ENCODE results near the gene PAPSS2.
"Not testable (repeated sequence)": the region's sequence is repeated elsewhere in the genome, so short reads cannot be mapped to it uniquely, and the experiment has no call there.

PAPSS2 gene

DNA sequence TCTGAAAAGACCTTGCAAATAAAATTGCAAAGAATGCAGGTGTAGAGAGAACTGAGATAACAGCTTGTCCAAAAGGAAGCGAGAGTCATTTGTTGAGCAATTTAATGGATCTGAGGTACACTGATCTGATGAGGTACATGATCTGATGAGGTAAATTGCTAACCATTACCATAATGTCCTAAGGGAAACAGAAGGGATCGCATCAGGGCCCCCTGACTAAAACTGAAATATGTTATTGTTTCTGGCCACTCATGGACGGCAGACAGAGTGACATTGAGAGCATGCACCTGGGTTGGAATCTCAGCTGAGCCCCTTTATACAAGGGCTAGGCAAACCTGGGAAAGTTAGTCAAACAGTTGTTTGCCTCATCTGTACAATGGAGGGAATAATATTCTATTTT, 15.8 kb upstream of the PAPSS2 start:
- DNase-seq: no peak

DNA sequence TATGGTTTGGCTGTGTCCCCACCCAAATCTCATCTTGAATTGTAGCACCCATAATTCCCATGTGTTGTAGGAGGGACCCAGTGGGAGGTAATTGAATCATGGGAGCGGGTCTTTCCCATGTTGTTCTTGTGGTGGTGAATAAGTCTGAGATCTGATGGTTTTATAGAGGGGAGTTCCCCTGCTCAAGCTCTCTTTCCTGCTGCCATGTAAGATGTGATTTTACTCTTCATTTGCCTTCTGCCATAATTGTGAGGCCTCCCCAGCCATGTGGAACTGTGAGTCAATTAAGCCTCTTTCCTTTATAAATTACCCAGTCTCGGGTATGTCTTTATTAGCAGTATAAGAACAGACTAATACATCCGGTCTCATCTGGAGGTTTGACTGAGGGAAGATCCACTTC, 15.2 kb upstream of the PAPSS2 start:
- DNase-seq: not testable (repeated sequence)

DNA sequence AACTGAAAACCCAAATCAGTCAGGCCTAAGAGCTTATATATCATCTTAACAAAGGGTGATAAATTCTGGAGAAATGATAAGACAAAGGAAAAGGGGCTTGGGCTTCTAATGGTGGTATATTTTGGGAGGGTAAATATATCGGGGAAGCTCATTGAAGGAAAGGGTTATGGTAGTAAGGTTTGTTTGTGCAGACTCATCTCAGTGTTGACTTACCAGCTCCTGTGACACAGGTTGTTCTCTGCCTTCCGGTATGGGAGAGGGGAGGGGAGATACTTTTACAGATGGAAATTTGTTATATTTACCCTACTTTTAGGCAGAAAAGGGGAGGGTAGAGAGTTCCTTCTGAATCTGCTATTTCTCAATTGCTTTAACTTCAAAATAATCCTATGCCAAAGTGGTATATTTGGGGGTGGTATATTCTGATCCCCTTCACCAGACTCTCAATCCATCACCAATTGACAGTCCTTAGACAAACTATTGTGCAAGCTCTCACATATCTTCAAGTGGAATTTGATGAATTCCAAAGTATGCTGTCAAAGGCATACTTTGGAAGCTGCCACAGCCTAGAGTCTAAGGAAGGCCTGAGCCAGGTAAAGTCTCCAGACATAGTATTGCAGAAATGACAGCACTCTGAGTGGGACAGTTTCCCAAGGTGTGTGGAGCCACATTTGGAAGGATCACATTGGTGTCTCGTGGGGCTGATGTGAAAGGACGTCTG, 13.3 kb upstream of the PAPSS2 start:
- DNase-seq: no peak

DNA sequence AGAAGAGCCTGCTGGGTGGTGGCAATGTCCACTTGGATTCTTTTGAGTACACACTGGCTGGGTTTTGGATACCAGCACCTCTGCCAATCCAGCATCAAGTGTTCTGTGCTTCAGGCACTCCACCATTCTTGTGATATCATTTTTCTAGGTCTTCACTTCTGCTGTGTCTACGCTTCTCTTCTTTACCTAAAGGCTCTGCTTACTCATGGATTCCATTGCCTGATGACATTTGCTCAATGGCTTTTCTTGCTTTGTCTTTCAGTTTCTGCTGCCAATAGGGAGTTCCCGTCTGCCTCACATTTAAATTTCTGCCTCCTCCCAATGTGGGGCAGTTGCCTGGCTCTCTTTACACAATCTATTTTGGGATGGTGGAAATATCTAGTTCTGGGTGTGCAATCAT, 12.7 kb upstream of the PAPSS2 start:
- no peak for DNase-seq

DNA sequence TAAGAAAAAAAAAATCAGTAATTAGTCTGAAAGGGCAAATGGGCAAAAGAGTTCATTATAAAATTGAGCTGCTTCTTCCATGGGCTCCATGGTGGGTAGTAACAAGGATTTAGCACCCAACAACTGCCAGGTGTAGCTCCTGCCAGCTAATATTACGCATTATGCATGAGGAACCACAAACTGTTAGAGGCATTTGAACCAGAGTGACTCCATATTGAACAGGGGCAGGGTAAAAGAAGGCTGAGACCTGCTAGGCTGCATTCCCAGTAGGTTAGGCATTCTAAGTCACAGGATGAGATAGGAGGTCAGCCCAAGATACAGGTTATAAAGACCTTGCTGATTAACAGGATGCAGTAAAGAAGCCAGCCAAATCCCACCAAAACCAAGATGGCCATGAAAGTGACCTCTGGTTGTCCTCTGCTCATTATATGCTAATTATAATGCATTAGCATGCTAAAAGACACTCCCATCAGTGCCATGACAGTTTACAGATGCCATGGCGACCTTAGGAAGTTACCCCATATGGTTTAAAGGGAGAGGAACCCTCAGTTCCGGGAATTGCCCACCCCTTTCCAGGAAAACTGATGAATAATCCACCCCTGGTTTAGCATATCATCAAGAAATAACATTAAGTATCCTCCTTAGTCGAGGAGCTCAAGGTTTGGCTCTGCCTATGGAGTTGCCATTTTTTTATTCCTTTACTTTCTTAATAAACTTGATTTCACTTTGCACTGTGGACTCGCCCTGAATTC, 8.7 kb upstream of the PAPSS2 start:
- DNase-seq: no peak

DNA sequence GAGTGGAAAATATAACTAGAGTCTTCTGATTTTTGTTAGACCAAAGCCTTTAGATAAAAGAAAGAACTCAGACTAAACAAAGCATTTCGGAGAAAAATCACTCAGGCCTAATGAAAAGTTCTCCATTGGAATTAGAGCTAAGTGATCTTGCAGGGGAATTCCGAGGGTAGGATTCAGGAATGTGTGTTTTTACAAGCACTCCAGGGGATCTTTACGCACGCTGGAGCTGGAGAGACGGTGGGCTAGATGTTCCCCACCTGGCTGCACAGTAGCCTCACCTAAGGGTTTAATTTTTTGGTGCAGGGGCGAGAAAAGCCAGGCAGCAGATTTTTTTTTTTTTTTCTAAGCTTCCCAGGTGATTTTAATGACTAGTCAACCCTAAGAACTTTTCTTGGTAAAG, 7.9 kb upstream of the PAPSS2 start:
- DNase-seq: no peak

DNA sequence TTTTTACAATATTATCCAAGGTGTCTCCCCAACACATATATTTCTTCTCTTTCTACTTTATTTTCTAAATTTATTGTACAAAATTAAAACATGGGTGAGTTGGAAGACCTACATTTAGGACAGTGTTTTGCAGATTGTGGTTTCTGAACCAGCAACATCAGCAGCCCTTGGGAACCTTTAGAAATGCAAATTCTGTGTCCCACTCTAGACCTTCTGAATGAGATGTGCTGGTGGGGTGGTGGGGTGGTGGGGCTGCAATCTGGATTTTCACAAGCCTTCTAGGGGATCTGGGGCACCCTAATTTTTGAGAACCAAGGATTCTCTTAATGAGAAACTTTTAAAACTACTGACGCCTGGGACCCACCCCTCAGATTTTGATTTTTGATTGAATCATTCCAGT, 7.4 kb upstream of the PAPSS2 start:
- DNase-seq: no peak

DNA sequence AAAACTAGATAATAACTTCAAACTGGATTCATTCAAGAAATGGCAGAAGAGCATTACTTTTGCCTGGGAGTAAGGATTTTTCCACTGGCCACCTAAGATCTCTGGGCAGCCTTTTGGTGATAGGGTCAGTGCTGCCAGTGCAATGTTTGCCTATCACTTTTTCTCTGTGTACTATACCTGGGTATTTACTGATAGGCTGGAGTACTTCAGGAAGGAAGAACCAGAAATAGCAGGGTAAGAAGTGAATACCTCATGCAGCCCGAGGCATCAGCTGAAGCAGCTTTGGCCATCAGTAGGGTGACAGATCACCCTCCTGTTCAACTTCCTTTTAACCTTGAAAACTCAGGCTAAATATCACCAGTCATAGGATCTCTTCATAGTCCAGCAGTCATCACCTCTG, 5.5 kb upstream of the PAPSS2 start:
- no peak for DNase-seq

DNA sequence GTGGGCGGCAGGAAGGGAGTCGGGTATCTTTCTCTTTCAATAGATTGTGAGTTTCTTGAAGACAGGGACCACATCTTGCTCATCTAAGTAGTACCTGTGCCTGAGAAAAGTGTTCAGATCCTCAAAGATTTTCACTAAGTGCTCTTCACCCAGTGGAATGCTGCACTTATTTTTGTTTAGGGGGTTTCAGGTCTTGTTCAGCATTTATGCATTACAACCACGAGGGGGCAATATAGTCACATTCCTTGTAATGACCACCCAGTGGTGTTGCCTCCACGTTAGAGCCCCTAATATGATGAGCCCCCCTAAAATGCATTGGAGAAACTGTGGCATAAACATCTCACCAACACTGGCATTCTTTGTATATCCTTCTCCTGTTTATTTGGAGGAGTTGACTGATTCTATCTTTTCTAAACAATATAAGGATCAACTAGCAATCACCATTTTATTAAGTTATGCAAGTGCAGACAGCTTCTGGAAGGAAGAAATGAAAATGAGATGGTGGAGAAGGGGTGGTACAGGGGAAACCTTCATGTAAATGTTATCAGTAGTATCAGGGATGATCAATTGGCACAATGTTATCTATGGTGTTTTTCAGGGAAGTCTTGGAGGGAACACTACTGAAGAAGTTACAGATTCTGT, 3.1 kb upstream of the PAPSS2 start:
- no peak for DNase-seq

DNA sequence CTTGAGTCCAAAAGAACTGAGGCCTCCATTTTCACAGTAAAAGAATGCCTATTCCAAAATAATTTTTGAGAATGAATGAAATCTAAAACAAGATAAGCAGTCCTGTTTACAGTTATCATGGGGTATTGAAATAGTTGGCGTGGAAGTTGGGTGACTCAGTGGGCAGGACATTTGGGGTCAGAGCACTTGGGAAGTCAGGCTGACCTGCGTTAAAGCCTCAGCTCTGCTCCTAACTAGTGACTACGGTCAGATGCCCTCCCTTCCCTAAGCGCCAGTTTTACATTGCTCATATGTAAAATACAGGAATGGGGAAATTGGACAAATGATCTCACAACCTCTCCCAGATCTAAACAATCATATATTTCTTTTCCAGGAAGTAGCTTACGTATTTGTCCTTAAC, 2.3 kb upstream of the PAPSS2 start:
- no peak for DNase-seq

DNA sequence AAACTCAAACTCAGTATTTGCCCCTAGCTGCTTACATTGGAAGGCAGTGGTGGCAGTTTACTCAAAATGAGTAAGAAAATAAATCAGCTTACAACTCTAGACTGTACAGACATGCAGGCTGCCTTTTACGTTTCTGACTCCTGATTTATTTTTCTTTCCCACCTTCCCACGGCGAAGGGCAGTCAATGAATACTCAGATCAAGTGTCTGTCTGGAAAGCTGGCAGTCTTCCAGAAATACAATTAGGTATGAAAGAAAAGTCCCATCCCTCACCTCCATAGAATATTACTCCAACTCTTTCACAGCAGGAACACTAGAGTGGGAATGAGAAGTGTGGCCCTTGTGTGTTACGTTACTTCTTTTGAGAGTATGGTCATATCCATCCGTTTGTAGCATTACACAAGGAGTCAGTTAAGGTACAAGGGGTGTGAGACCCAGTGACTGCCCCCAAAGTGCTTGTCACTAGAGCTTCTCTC, 1.3 kb upstream of the PAPSS2 start:
- no peak for DNase-seq

DNA sequence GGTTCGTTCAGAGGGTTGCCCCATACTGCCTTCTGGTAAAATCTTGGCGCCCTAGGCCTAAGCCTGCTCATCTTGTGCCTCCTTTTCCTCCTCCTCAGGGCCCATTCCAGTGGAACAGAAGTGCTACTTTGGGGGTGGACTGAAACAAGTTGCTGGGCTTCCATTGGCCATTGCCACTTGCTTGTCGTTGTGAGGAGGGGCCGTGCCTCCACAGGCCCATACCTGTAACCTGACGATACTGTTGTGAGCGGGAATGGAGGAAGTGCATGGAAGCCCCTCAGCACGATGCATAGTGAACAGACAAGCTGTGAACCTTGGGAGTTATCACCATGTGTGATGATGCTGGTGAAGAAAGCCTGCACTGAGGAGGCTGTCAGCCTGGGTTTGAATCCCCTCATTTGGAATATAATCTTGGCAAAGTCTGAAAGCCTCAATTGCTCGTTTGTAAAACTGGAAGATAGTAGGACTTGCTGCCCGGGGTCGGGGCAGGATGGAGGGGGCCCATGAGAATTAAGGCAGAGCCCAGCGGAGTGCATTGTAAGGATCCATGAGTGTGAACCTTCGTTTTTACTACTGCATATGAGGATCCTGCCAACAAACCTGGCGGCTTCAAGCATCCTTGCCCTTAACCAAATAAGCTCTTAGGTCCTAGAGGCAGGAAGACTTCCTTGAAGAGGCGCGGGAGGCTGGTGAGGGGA, 671 bp upstream of the PAPSS2 start:
- DNase-seq: no peak

DNA sequence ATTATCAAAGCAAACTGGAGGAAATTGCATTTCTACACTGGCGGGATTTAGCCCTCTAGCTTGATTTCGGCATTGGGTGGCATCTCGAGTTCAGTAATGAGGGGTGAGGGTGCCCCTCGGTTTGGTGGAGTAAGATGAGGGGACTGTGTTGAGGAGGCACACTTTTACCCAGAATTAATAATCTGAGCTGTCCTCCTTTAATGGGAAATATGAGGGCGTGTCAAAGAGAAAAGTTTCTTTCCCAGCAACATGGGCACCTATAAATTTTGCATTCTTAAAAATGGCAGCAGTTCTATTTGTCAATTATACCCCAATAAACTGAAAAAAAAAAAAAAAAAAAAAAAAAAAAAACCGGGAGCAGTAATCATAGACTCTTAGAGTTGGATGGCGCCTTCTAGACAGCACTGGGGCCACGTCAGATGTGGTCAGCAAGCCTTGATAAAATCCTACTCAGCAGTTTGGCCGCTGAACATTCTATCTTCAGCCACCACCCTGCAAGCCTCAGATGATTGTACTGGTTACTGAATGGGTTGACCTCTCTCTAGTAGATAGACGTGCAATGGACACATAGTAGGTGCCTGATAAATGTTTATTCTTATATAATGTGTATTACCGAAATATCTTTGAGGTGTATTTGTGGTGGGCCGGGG, 931 bp downstream of the PAPSS2 start:
- DNase-seq: no peak

DNA sequence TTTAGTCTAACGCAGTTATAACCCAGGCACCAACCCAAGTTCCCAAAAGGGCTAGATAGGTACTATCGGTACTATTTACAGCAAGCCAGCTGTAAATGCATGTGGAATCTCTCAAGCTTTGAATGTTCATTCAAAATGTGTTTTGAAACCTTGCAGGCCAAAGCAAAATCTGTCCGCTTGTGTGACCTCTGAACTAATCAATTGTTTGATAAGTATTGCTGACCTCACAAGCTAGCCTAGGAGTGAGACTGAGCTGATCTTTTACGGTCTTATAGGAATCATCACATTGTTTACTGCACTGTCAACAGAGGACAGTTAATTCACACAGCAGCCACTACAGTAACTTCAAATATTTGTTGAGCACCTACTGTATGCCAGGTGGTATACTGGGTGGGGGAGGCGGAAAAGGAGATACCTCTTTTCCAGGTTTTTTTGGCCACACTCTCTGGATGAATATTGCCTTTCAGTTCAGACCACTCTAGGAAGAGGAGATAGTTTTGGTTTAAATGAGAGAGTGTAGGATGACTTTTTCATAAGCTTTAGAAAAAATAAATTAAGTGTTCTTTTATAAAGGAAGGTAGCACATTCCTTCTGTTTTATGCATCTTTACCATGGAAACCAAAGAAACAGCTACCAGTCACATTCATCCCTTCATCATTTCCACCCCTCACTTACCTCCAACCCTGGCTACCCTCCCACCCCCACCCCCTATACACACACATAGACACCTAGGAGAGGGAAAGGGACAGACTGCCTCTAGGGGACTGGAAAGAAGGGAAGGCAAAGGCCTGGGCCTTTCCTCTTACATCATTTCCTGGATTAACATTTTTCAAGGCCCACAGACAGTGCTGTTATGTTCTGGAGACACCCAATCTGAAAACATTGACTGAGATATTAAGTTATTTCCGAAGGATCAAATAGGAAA, 2.4 kb downstream of the PAPSS2 start:
- no peak for DNase-seq

DNA sequence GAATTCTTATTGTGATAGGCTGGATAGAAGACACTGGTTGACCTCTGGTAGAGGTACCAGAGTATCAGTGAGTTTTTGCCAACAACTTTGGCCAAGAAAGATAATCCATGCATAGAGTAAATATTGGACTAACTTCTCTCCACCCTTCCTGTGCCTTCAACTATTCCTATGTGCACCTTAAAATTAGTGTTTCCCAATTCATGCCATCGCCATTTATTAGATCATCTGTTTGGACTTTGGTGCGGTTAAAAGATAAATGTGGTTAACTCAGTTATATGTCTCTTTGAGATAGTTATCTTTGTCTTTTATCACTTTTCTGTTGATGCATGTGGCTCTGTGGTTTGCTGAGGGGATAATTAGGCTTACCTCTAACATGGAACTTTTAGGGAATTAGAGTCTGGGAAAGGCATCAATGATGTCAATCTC, 4.6 kb downstream of the PAPSS2 start:
- DNase-seq: no peak

DNA sequence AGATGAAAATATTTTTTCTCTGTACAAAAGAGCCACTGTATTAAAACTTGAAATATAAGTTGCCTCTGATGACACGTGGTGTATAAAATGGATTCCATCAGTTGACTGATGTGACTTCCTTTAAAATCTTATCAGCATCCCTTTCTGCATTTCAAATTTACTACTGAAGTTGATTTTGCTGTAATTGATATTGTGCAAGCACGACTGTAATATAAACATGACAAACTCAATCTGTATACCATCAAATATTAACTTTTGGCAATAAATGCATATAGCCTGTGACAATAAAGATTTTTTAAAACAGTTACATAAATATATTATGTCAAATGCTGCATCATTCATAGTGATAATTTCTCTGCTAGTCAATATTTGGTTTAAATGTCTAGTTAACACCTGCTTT, 7.8 kb downstream of the PAPSS2 start:
- DNase-seq: no peak

DNA sequence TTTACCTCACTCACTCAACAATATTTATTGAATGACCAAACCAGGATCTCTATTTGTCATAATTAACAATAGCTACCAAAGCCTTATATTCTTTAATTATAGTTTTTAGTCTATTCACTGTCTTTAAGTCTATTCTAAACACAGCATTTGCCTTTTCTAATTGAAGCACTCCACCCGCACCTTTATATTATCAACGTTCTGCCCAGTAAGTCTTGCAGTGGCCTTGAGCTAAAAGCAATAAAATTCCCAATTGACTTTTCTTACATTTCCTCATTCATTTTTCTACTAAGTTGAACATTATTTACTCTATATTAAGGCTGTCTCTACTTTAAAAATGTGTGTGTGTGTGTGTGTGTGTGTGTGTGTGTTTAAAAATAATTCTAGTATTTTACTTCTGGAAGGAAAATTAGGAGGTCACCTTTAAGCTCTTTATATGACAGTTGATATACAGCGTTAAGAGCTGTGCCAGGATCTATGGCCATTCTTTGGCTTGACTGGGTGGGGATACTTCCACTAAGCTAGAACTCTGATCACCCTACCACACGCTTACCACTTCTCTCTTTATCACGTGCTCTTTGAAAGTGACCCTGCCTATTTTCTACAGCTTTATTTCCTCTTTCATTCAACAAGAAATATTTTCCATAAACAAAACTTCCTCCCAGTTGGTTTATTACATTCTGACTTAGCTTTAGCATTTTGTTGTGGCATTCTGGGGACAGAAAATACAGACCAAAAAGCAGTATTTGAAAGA, 8.8 kb downstream of the PAPSS2 start:
- no peak for DNase-seq

DNA sequence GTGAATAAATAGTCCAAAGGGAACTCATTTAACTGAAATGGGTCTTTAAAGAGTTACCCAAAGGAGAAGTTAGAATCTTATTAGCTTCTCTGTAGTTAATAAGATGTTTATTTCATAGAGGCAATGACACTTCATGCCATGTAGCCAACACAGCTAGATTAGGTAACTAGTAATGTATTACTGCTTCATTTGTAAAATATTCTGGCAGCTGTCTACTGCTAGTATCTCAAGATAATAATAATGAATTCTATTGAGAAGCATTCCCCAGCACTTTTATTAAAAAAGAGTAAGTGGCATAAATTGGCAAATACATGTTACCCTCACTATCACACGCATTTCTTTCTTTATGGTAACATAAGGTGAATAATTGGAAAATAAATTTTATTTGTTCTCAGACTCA, 10.1 kb downstream of the PAPSS2 start:
- no peak for DNase-seq

DNA sequence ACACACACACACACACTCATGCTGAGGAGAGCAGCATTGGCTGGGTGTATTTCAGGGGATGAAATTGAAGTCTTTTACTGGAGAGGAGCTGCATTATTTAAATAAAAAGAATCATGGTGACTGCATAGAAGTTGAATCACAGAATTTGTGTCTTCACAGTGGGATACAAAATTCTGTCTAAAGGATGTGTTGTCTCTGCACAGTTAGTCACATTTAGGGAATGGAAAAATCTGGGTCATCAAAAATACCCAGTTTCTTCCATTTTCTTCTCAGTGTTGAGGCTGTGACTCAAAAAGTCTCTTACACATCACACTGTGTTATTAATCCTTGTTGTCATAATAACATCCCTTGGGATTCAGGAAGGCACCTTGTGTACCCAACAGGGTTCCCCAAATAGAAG, 10.9 kb downstream of the PAPSS2 start:
- no peak for DNase-seq

DNA sequence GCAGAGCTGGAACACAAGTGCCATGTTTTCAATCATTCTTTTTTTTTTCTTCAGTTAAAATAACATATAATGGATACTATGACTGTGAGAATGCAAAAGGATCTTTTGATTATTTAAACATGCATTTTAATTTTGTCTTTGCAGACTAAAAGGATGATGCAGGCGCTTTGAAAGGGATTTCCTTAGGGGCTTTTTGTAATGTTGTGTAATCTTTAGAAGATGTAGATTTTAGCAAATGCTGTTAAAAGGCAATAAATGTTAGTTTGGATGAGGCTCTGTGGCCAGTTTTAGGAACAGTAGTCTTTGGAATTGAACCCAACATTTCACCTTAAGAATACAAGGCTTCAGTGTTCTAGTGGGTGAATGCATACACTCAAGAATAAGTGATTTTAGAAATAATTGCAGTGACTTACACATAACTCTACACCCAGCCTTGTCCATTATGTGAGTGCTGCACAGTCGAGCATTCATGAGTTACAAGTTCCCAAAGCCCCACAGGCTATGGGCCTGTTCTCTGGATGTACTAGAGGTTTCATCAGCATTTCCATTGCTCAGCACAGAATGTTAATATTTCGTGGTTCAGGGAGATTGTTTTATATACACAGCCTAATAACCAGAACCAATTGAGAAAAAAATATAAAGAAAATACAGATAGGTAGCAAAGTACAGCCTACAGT, 11.6 kb downstream of the PAPSS2 start:
- no peak for DNase-seq
